Central memory CD8-positive, alpha-beta T cell (primary cell): Measurements from ENCODE around the gene CYP2F1.
"Not testable (repeated sequence)": the region's sequence is repeated elsewhere in the genome, so short reads cannot be mapped to it uniquely, and the experiment has no call there.

Experiments
- ATAC-seq: fragments of 150-1000 bp; cut with Tn5 transposase; replicated peaks from 2 replicates; pipeline ENCODE4 v1.10.0; 2022; ENCODE audit warnings: mild to moderate bottlenecking, moderate FRiP score, moderate number of reproducible peaks; ENCODE audit not compliant: poor library complexity, severe bottlenecking; ENCODE audit errors: extremely low read depth
- DNase-seq, 2 donors: peaks; one replicate each; pipeline ENCODE4 v3.0.0; 2021; ENCODE audit warnings: low spot score in 2 of 2
- H3K27ac Mint-ChIP-seq: one replicate; pipeline ENCODE4 v1.8.0; 2022; ENCODE audit warnings: low read depth, mild to moderate bottlenecking, moderate library complexity, mixed read lengths
- H3K27me3 Mint-ChIP-seq: one replicate; pipeline ENCODE4 v1.8.0; 2022; ENCODE audit warnings: mixed read lengths
- H3K36me3 Mint-ChIP-seq: one replicate; pipeline ENCODE4 v1.8.0; 2022; ENCODE audit warnings: mild to moderate bottlenecking, moderate library complexity, mixed read lengths; ENCODE audit not compliant: insufficient read depth
- H3K4me1 Mint-ChIP-seq: one replicate; pipeline ENCODE4 v1.8.0; 2022; ENCODE audit warnings: mixed read lengths
- H3K4me3 Mint-ChIP-seq: one replicate; pipeline ENCODE4 v1.8.0; 2022; ENCODE audit warnings: mild to moderate bottlenecking, moderate library complexity, mixed read lengths
- H3K9me3 Mint-ChIP-seq: one replicate; pipeline ENCODE4 v1.8.0; 2022; ENCODE audit warnings: mixed read lengths

Gene CYP2F1

DNA sequence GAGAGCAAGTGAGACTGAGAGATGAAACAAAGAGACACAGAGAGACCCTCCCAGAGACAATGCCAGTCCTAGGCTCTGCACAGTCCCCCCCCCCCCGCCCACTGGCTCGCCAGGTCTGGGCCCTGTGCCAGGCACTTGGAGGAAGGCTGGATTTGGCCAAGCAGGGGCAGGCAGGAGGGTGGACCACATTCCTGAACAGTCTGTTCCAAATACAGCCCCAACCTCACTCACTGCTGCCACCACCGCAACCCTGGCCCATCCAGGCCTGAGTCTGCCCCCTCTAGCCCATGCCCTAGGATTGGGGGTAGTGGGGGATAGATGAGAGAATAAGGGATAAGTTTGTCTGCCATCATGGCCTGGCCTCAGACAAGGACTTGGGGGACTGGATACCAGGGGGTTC is 19.0 kb downstream of the CYP2F1 start:
- peaks cover 11% of the 10 kb centered on the region for H3K27me3 Mint-ChIP-seq
- H3K36me3 Mint-ChIP-seq = no peaks in the 10 kb centered on the region
- H3K4me3 Mint-ChIP-seq = no peak overlapping the region
- no peaks in the 10 kb centered on the region for H3K9me3 Mint-ChIP-seq
- ATAC-seq (no peak), DNase-seq (no peak)
- H3K4me1 Mint-ChIP-seq = peaks cover 27% of the 10 kb centered on the region
- H3K27ac Mint-ChIP-seq = no peak overlapping the region

DNA sequence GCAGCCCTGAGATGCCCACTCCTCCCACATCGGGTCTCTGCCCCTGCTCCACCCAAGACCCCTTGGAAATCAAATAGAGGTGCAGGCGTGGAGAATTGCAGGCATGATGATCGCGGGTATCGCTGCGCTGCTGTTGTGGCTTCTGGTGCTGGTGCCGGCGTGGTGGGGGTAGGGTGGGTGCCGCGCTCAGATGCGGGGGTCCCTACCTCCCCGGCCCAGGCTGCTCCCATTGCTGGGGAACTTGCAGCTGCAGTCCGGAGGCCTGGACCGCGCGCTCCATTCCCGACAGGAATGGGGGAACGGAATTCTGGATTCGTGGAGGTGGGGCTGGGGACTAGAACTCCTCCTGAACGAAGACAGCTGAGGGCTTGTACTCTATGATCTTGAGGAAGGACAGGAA is 20.4 kb downstream of the CYP2F1 start:
- H3K9me3 Mint-ChIP-seq = no peaks in the 10 kb centered on the region
- H3K4me3 Mint-ChIP-seq = peak overlapping the region; percentile 72
- no peak for DNase-seq
- H3K36me3 Mint-ChIP-seq = no peaks in the 10 kb centered on the region
- peaks cover 21% of the 10 kb centered on the region for H3K4me1 Mint-ChIP-seq
- H3K27ac Mint-ChIP-seq = peak overlapping the region; percentile 84
- peaks cover 11% of the 10 kb centered on the region for H3K27me3 Mint-ChIP-seq
- ATAC-seq = no peak

DNA sequence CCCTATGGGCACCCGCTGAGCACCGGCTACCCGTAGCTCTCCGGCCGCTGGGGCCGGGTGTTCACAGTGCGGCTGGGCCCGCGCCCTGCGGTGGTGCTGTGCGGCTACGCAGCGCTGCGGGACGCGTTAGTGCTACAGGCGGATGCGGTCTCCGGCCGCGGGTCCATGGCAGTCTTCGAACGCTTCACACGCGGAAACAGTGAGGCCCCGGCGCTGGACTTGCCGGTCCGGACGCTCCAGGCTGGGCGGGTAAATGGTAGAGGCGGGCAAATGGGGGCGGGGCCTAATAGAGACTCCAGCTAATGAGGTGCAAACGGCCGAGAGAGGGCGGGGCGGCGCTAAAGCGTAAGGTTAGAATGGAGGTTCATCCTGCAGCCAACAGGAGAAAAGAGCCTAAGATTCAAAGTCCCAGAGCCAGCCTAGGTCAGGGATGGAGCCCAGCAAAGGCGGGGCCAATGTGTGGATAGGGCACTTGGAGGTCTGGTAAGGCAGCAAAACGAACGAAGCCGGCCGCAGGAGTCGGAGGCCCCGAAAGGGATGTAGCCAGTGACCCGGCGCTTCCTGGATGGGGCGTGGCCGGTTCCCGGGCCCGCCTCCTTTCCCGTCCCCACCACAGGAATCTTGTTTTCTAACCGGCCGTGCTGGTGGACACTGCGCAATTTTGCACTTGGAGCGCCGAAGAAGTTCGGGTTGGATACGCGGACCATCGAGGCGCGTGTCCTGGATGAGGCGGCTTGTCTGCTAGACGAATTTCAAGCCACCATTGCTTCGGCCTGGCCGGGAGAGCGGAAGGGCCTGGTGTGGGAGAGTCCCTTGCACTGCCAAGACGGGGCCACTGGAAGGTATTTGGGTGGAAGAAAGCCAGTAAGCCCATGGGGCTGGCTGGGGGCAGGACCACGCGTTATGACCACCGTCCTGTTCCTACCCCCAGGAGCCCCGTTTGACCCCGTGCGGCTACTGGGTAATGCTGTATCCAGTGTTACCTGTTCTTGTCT is 21.5 kb downstream of the CYP2F1 start:
- H3K36me3 Mint-ChIP-seq, H3K27ac Mint-ChIP-seq, DNase-seq, H3K9me3 Mint-ChIP-seq: not testable (repeated sequence)
- Mint-ChIP-seq H3K4me1 (peaks cover 21% of the 10 kb centered on the region), H3K27me3 (peaks cover 11% of the 10 kb centered on the region), H3K4me3 (peak overlapping the region; percentile 72)
- peak; percentile 95 for ATAC-seq

DNA sequence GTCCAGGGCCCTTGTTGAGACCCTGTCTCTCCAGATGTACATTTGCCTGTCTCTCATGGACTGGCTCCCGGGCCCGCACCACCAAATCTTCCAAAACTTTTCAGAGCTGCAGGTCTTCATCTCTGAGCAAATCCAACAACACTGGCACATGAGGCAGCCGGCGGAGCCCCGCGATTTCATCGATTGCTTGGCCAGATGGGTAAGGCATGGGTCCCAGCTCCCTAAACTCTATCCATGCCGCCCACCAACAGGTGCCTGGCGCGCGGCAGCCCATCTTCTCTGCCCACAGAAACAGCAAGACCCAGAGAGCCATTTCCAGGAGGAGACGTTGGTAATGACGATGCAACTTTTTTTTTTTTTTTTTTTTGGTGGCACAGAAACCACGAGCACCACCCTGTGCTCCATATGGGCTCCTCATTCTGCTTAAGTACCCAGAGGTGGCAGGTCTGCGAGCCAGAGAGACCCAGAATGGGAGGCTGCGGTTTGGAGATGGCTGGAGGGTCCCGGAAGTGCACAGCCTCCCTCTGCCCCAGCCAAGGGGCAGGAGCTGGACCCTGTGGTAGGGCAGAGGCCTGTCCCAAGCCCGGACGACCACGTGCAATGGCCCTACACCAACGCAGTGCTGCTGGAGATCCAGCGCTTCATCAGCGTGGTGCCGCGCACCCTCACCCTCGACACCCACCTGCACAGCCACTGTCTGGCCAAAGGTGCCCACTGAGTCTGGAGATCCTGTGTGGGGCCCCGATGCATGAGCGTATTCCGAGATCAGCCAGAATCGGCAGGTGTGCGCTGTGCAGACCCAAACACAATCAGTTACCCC is 22.6 kb downstream of the CYP2F1 start:
- Mint-ChIP-seq H3K4me3 (peak overlapping the region; percentile 72), H3K27me3 (peaks cover 11% of the 10 kb centered on the region), H3K4me1 (peaks cover 21% of the 10 kb centered on the region), H3K27ac (no peak overlapping the region), H3K9me3 (no peaks in the 10 kb centered on the region), H3K36me3 (no peaks in the 10 kb centered on the region)
- no peak for DNase-seq
- no peak for ATAC-seq

DNA sequence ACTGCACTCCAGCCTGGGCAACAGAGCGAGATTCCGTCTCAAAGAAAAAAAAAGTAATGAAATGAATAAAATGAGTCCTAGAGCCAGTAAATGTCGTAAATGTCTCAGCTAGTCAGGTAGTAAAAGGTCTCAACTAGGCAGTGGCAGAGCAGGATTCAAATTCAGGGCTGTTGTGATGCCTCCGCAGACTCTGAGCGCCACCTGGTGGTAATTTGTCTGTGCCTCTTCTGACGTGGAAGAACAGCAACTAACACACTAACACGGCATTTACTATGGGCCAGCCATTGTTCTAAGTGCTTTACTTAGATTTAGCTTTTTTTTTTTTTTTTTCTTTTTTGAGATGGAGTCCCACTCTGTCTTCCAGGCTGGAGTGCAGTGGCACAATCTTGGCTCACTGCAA is 30.2 kb downstream of the CYP2F1 start:
- Mint-ChIP-seq H3K4me1 (no peaks in the 10 kb centered on the region), H3K4me3 (no peak overlapping the region), H3K27me3 (peaks cover 26% of the 10 kb centered on the region), H3K27ac (no peak overlapping the region), H3K36me3 (peaks cover 1% of the 10 kb centered on the region), H3K9me3 (no peaks in the 10 kb centered on the region)
- peak; percentile 82 to 83 for DNase-seq
- ATAC-seq = peak; percentile 80

DNA sequence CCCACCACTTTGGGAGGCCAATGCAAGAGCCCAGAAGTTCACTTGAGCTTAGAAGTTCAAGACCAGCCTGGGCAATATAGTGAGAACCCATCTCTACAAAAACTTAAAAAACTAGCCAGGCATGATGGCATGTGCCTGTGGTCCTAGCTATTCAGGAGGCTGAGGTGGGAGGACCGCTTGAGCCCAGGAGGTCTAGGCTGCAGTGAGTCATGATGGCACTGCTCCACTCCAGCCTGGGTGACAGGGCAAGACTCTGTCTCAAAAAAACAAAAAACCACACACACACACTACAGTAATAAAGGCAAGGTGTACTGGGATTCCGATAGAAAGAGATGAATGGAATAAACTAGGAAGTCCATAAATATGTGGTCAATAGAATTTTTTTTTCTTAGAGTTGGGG is 35.6 kb downstream of the CYP2F1 start:
- Mint-ChIP-seq H3K4me1 (no peaks in the 10 kb centered on the region), H3K4me3 (no peak overlapping the region), H3K27me3 (peaks cover 26% of the 10 kb centered on the region), H3K9me3 (no peaks in the 10 kb centered on the region), H3K27ac (no peak overlapping the region), H3K36me3 (no peaks in the 10 kb centered on the region)
- DNase-seq = no peak
- ATAC-seq = no peak

DNA sequence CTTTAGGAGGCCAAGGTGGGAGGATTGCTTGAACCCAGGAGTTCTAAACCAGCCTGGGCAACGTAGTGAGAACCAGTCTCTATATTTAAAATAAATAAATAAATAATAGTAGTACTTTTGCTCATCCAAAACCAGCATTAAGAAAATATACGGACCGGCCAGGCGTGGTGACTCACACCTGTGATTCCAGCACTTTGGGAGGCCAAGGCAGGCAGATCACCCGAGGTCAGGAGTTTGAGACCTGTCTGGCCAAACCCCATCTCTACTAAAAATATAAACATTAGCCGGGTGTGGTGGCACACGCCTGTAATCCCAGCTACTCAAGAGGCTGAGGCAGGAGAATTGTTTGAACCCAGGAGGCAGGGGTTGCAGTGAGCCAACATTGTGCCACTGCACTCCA is 36.8 kb downstream of the CYP2F1 start:
- ATAC-seq, H3K36me3 Mint-ChIP-seq, H3K4me3 Mint-ChIP-seq, H3K9me3 Mint-ChIP-seq, H3K4me1 Mint-ChIP-seq, H3K27ac Mint-ChIP-seq, DNase-seq: not testable (repeated sequence)
- H3K27me3 Mint-ChIP-seq = peaks cover 18% of the 10 kb centered on the region

DNA sequence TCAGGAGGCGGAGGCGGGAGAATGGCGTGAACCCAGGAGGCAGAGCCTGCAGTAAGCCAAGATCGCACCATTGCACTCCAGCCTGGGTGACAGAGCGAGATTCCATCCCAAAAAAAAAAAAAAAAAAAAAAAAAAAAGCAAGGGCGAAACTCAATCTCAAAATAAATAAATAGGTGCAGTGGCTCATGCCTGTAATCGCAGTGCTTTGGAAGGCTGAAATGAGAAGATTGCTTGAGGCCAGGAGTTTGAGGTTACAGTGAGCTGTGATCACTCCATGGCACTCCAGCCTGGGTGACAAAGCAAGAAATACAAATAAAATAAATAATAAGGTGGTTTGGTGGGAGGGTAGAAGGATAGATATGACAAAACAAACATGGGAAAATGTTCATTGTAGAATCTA is 39.8 kb downstream of the CYP2F1 start:
- Mint-ChIP-seq H3K9me3 (no peaks in the 10 kb centered on the region), H3K27ac (no peak overlapping the region), H3K4me1 (no peaks in the 10 kb centered on the region), H3K27me3 (no peaks in the 10 kb centered on the region), H3K36me3 (no peaks in the 10 kb centered on the region), H3K4me3 (no peak overlapping the region)
- ATAC-seq = no peak
- no peak for DNase-seq

DNA sequence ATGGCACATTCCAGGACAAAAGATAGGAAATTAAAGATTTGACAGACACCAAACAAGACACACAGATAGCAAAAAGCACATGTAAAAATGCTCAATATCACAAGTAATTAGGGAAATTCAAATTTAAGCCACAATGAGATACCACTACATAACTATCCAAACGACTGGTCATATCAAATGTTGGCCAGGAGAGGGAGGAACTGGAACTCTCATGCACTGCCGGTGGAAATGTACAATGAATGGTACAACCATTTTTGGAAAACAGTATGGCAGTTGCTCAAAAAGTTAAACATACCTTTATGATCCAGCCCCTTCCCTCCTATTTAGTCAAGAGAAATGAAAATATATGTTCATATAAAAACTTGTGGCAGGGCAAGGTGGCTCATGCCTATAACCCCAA is 42.0 kb downstream of the CYP2F1 start:
- DNase-seq = no peak
- no peak overlapping the region for H3K4me3 Mint-ChIP-seq
- H3K27ac Mint-ChIP-seq = no peak overlapping the region
- H3K4me1 Mint-ChIP-seq = no peaks in the 10 kb centered on the region
- no peak for ATAC-seq
- no peaks in the 10 kb centered on the region for H3K36me3 Mint-ChIP-seq
- no peaks in the 10 kb centered on the region for H3K9me3 Mint-ChIP-seq
- no peaks in the 10 kb centered on the region for H3K27me3 Mint-ChIP-seq

DNA sequence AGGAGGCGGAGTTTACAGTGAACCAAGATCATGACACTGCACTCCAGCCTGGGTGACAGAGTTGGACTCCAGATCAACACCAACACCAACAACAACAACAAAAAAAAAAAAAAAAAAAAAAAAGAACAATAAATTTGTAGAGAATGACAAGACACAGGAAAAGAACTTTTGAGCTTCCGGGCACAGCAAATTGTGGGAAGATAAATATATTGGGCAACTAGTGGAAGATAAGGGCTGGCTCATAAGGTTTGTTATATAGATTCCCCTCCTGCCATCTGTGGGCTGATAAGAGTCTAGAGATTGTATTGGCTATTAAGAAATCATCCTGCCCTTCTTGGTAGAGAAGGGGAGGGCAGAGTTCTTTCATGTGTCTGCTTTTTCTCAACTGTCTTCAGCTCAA is 45.6 kb downstream of the CYP2F1 start:
- Mint-ChIP-seq H3K9me3 (no peaks in the 10 kb centered on the region), H3K27me3 (no peaks in the 10 kb centered on the region), H3K4me1 (no peaks in the 10 kb centered on the region), H3K27ac (no peak overlapping the region), H3K36me3 (no peaks in the 10 kb centered on the region), H3K4me3 (no peak overlapping the region)
- DNase-seq (no peak), ATAC-seq (no peak)

DNA sequence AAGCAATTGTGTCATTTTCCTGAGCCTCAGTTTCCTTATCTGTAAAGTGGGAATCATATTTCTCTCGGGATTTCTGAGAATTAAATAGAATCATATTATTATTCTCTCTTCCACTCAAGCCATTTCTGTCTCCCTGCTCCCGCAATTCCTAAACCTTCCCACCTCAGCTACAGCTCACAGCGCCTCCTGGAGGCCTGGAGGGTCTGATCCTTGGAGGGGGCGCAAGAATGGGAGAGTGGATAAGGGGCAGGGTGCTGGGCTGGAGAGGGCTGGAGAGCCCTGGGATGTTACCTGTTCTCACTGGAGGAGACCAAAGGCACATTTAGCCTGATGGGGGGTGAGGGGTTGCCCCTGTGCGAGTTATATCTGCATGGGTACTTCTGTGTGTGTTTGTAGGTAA is 47.7 kb downstream of the CYP2F1 start:
- DNase-seq (no peak), ATAC-seq (no peak)
- Mint-ChIP-seq H3K4me3 (no peak overlapping the region), H3K27me3 (no peaks in the 10 kb centered on the region), H3K27ac (no peak overlapping the region), H3K9me3 (no peaks in the 10 kb centered on the region), H3K36me3 (no peaks in the 10 kb centered on the region), H3K4me1 (no peaks in the 10 kb centered on the region)

DNA sequence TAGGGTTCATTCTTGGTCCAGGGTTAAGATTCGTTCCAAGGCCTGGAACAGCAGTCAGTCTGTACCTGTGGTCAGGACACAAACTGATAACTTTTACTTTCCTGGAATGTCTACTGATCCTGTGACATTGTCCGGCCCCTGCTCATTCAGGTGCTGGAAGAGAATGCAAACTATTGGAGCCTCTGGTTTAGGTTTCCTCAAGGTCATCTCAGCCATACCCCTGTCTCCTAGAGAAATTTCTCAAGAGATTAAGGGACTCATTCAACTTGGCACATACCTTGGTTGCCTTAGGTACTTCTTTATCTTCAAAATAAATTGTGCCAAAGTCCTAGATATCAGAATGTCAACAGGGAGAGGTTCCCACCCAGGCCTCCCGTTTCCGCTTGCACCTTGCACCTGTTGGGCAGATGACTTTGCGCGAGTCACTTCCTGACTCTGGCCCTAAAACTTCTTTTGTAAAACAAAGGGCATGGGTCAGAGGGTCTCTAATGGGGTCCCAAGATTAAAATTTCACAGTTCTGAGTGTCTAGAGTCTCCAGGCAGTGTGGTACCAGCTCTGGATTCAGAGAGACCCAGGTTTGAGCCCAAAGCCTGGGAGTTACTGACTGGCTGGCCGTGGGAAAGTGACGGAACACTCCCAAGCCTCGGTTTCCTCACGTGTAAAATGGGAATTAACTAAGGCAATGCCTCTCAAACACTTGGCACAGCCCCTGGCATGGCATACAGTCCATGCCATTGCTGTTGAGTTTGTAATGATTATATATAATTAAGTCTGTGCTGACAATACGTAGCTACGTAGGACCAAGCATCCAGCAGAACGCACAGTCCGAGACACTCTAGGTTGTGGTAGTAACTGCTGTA is 52.9 kb downstream of the CYP2F1 start:
- Mint-ChIP-seq H3K27ac (no peak overlapping the region), H3K9me3 (no peaks in the 10 kb centered on the region), H3K4me3 (no peak overlapping the region), H3K36me3 (no peaks in the 10 kb centered on the region), H3K4me1 (no peaks in the 10 kb centered on the region), H3K27me3 (no peaks in the 10 kb centered on the region)
- ATAC-seq = no peak
- DNase-seq = no peak
